ENCODE data around the gene USH1C.

Gene USH1C

GRCh38 chr11:17521106-17521900, 22.9 kb downstream of the USH1C start:
- DNase-seq, result no peak

GRCh38 chr11:17519061-17519885, 24.9 kb downstream of the USH1C start:
- DNase-seq, result no peak

GRCh38 chr11:17518366-17518765, 25.9 kb downstream of the USH1C start:
- no peak for DNase-seq

GRCh38 chr11:17517186-17517585, 27.0 kb downstream of the USH1C start:
- no peak for DNase-seq

- no peak for DNase-seq
Observed at GRCh38 chr11:17516551-17517150, 27.6 kb downstream of the USH1C start.

GRCh38 chr11:17515443-17516176, 28.6 kb downstream of the USH1C start:
- no peak for DNase-seq

- no peak for DNase-seq
Observed at GRCh38 chr11:17514476-17514875, 29.7 kb downstream of the USH1C start.

- DNase-seq, result no peak
Observed at GRCh38 chr11:17513853-17514252, 30.4 kb downstream of the USH1C start.

- no peak for DNase-seq
Observed at GRCh38 chr11:17512101-17512500, 32.1 kb downstream of the USH1C start.

GRCh38 chr11:17511571-17511970, 32.6 kb downstream of the USH1C start:
- no peak for DNase-seq

- DNase-seq, result no peak
Observed at GRCh38 chr11:17510507-17511206, 33.6 kb downstream of the USH1C start.

GRCh38 chr11:17508791-17509190, 35.4 kb downstream of the USH1C start:
- DNase-seq, result no peak

GRCh38 chr11:17508306-17508705, 35.9 kb downstream of the USH1C start:
- no peak for DNase-seq

- DNase-seq, result no peak
Observed at GRCh38 chr11:17507773-17508172, 36.4 kb downstream of the USH1C start.

- no peak for DNase-seq
Observed at GRCh38 chr11:17506942-17507341, 37.3 kb downstream of the USH1C start.

GRCh38 chr11:17506314-17506713, 37.9 kb downstream of the USH1C start:
- no peak for DNase-seq

GRCh38 chr11:17505146-17505545, 39.1 kb downstream of the USH1C start:
- DNase-seq, result no peak

GRCh38 chr11:17504330-17505107, 39.7 kb downstream of the USH1C start:
- peak; percentile 75 for DNase-seq

- DNase-seq, result no peak
Observed at GRCh38 chr11:17502630-17503029, 41.6 kb downstream of the USH1C start.

GRCh38 chr11:17500673-17501072, 43.5 kb downstream of the USH1C start:
- DNase-seq, result no peak

- DNase-seq, result no peak
Observed at GRCh38 chr11:17498475-17498874, 45.7 kb downstream of the USH1C start.

- DNase-seq, result no peak
Observed at GRCh38 chr11:17498058-17498457, 46.2 kb downstream of the USH1C start.

All from CD4-positive, alpha-beta T cell treated with Interleukin-10 for 1 hour (primary cell).